Measurements from ENCODE around the gene PPEF1. TPM values are rescaled to one million over a fixed set of nuclear protein-coding genes. Genes with fewer than 3 reads are reported as not detected.

PPEF1 gene
- total RNA-seq, 1 donor from 2014 or later = 1.1 TPM

- no peak for TF ChIP-seq CTCF (IDR thresholded peaks at IDR 0.05; ENCODE audit: unreplicated experiment)
- no peak overlapping the region for H3K27ac Mint-ChIP-seq
- DNase-seq (ENCODE audit: low spot score, unreplicated experiment) = no peak
- H3K36me3 Mint-ChIP-seq (ENCODE audit: insufficient read depth) = peaks cover 1% of the 10 kb centered on the region
- no peaks in the 10 kb centered on the region for H3K27me3 Mint-ChIP-seq
- H3K4me1 Mint-ChIP-seq (ENCODE audit: low read depth) = peaks cover 6% of the 10 kb centered on the region
- no peak overlapping the region for H3K4me3 Mint-ChIP-seq (ENCODE audit: low read depth)
- peaks cover 19% of the 10 kb centered on the region for H3K9me3 Mint-ChIP-seq (ENCODE audit: low read depth)
Measured at GRCh38 chrX:18789916-18790315, 82.5 kb downstream of the PPEF1 start.

GRCh38 chrX:18792828-18793227, 85.4 kb downstream of the PPEF1 start:
- H3K4me3 Mint-ChIP-seq (ENCODE audit: low read depth) = no peak overlapping the region
- H3K36me3 Mint-ChIP-seq (ENCODE audit: insufficient read depth) = peaks cover 1% of the 10 kb centered on the region
- no peak overlapping the region for H3K27ac Mint-ChIP-seq
- DNase-seq (ENCODE audit: low spot score, unreplicated experiment) = no peak
- peaks cover 13% of the 10 kb centered on the region for H3K9me3 Mint-ChIP-seq (ENCODE audit: low read depth)
- peaks cover 6% of the 10 kb centered on the region for H3K4me1 Mint-ChIP-seq (ENCODE audit: low read depth)
- TF ChIP-seq CTCF (IDR thresholded peaks at IDR 0.05; ENCODE audit: unreplicated experiment) = no peak
- no peaks in the 10 kb centered on the region for H3K27me3 Mint-ChIP-seq

GRCh38 chrX:18793601-18794089, 86.2 kb downstream of the PPEF1 start:
- Mint-ChIP-seq H3K9me3 (ENCODE audit: low read depth) (peaks cover 15% of the 10 kb centered on the region), H3K27ac (peak overlapping the region; percentile 26), H3K4me1 (ENCODE audit: low read depth) (peaks cover 6% of the 10 kb centered on the region), H3K36me3 (ENCODE audit: insufficient read depth) (peaks cover 2% of the 10 kb centered on the region), H3K4me3 (ENCODE audit: low read depth) (no peak overlapping the region), H3K27me3 (no peaks in the 10 kb centered on the region)
- TF ChIP-seq CTCF (IDR thresholded peaks at IDR 0.05; ENCODE audit: unreplicated experiment) = no peak
- no peak for DNase-seq (ENCODE audit: low spot score, unreplicated experiment)

- no peak for TF ChIP-seq CTCF (IDR thresholded peaks at IDR 0.05; ENCODE audit: unreplicated experiment)
- H3K9me3 Mint-ChIP-seq (ENCODE audit: low read depth) = peaks cover 8% of the 10 kb centered on the region
- peaks cover 1% of the 10 kb centered on the region for H3K36me3 Mint-ChIP-seq (ENCODE audit: insufficient read depth)
- no peaks in the 10 kb centered on the region for H3K27me3 Mint-ChIP-seq
- peaks cover 6% of the 10 kb centered on the region for H3K4me1 Mint-ChIP-seq (ENCODE audit: low read depth)
- no peak overlapping the region for H3K4me3 Mint-ChIP-seq (ENCODE audit: low read depth)
- no peak for DNase-seq (ENCODE audit: low spot score, unreplicated experiment)
- H3K27ac Mint-ChIP-seq = no peak overlapping the region
Measured at GRCh38 chrX:18797141-18797540, 89.7 kb downstream of the PPEF1 start.

GRCh38 chrX:18799911-18800310, 92.5 kb downstream of the PPEF1 start:
- H3K27me3 Mint-ChIP-seq = no peaks in the 10 kb centered on the region
- no peak overlapping the region for H3K27ac Mint-ChIP-seq
- H3K4me1 Mint-ChIP-seq (ENCODE audit: low read depth) = no peaks in the 10 kb centered on the region
- no peak for TF ChIP-seq CTCF (IDR thresholded peaks at IDR 0.05; ENCODE audit: unreplicated experiment)
- peaks cover 7% of the 10 kb centered on the region for H3K9me3 Mint-ChIP-seq (ENCODE audit: low read depth)
- H3K4me3 Mint-ChIP-seq (ENCODE audit: low read depth) = no peak overlapping the region
- no peak for DNase-seq (ENCODE audit: low spot score, unreplicated experiment)
- peaks cover 1% of the 10 kb centered on the region for H3K36me3 Mint-ChIP-seq (ENCODE audit: insufficient read depth)

Data from progenitor cell of endocrine pancreas (in vitro differentiated cells).